ENCODE data around the gene SDHA.
"Not testable (repeated sequence)": the region's sequence is repeated elsewhere in the genome, so short reads cannot be mapped to it uniquely, and the experiment has no call there.

Gene SDHA

DNA sequence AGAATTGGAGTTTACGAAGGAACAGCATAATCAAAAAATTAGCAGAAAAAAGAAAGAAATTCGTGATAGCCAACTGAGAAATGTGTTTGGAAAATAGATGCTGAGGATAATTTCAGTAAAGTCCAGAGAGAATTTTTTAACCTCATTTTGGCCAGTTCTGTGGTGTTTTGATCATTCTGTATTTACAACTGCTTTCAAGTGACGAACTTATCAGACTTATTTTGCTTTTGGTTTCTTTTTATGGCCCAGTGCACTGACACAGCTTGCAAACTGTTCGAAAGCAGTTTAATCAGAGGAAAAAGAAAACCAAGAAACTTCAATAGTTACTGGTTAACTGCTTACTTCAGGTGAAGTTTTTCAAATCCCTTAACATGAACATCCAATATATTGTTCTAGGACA lies 1.9 kb downstream of the SDHA start:
- DNase-seq (ENCODE audit: low spot score): peak; percentile 42
- in situ Hi-C loops (cut with MboI; ENCODE audit: low pct_unique_long_range_greater_than_20kb, low sequenced_read_pairs, unreplicated experiment): no loop called here
- TF ChIP-seq, protein P1, sequence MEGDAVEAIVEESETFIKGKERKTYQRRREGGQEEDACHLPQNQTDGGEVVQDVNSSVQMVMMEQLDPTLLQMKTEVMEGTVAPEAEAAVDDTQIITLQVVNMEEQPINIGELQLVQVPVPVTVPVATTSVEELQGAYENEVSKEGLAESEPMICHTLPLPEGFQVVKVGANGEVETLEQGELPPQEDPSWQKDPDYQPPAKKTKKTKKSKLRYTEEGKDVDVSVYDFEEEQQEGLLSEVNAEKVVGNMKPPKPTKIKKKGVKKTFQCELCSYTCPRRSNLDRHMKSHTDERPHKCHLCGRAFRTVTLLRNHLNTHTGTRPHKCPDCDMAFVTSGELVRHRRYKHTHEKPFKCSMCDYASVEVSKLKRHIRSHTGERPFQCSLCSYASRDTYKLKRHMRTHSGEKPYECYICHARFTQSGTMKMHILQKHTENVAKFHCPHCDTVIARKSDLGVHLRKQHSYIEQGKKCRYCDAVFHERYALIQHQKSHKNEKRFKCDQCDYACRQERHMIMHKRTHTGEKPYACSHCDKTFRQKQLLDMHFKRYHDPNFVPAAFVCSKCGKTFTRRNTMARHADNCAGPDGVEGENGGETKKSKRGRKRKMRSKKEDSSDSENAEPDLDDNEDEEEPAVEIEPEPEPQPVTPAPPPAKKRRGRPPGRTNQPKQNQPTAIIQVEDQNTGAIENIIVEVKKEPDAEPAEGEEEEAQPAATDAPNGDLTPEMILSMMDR (IDR thresholded peaks at IDR 0.05; ENCODE audit: extremely low read depth, insufficient read depth, missing control alignments): no peak

DNA sequence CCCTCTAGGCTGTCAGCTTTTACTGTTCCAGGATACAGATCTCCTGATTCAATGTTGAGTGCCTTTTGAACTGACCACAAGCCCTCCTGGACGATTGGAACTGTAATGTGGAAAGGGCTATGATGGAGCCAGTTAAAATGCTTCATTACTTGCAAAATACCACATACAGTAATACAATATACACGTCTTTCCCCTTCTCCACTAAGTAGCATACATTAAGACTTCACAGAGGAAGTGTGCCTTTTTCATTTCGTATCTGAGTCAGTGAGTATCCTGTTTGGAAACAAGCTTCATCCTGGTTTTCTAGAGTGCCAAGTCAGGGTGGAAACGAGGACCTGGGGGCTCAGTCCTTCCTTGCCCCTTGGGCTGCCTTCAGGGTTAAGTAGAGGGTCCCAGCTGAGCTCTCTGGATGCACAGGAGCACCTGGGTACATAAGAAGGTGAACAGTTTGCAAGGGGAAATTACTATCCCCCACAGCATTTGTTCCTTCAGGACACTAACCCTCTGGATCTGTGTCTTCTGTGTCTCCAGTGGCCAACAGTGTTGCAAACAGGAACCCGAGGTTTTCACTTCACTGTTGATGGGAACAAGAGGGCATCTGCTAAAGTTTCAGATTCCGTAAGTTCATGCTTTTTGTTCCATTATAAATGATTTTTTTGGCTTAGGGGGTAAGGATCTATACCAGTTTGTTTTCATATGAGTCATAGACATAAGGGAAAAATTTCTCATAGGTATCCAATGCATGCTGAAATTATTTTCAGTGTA lies 5.0 kb downstream of the SDHA start:
- DNase-seq (ENCODE audit: low spot score): not testable (repeated sequence)

DNA sequence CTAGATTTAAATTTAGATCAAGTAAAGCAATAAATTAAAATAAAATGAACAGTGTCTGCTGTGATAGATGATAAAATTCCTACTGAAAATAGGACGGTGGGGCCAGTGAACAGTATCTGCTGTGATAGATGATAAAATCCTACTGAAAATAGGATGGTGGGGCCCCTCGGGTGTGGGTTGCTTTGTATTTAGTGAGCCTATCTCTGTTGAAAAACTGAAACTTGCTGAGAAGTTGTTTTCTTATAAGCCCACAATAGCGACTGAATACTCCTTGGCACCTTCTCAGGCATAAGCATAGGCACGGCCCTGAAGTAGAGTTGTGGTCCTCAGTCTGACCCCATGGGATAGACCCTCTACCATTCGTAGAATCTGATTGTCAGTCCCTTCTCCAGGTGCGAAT lies 5.7 kb downstream of the SDHA start:
- in situ Hi-C loops (cut with MboI; ENCODE audit: low pct_unique_long_range_greater_than_20kb, low sequenced_read_pairs, unreplicated experiment): no loop called here
- no peak for DNase-seq (ENCODE audit: low spot score)
- TF ChIP-seq, protein P1 (IDR thresholded peaks at IDR 0.05; ENCODE audit: extremely low read depth, insufficient read depth, missing control alignments): no peak

More for the DNA sequence above, 5.0 kb downstream of the SDHA start:
- in situ Hi-C loops (cut with MboI; ENCODE audit: low pct_unique_long_range_greater_than_20kb, low sequenced_read_pairs, unreplicated experiment): not testable (repeated sequence)

DNA sequence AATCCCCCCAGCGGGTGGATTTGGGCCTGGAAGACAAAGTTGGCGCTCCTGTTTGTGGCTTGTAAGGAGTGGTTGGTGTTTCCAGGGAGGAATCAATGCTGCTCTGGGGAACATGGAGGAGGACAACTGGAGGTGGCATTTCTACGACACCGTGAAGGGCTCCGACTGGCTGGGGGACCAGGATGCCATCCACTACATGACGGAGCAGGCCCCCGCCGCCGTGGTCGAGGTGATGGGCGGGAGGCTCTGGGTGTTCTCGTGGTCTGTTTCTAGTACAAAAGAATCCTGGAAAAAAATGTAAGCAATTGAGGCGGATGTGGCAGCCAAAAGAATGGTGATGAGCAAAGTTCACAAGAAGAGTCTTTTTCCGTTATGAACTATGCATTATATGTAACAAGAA lies 7.2 kb downstream of the SDHA start:
- no peak for DNase-seq (ENCODE audit: low spot score)
- in situ Hi-C loops (cut with MboI; ENCODE audit: low pct_unique_long_range_greater_than_20kb, low sequenced_read_pairs, unreplicated experiment): no loop called here

DNA sequence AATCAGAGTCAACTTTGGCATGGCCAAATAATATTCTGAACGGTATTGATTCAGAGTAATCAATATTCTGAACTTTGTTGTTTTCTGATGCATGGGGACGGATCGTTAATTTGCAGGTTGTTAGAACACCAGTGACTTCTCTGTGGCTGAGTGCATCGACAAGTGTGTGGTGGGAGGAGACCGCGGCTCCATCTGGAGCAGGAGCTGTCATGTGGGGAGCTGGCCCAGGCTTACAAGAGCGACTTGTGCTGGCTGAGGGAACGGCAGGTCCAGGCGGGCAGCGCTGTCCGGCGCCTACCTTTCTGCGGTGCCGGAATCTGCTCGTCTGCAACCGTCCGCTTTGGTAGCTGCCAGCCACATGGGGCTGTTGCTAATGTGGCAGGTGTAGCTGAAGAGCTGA lies 9.3 kb downstream of the SDHA start:
- in situ Hi-C loops (cut with MboI; ENCODE audit: low pct_unique_long_range_greater_than_20kb, low sequenced_read_pairs, unreplicated experiment); DNase-seq (ENCODE audit: low spot score): not testable (repeated sequence)

More for the DNA sequence above, 7.2 kb downstream of the SDHA start:
- TF ChIP-seq, protein P1 (IDR thresholded peaks at IDR 0.05; ENCODE audit: extremely low read depth, insufficient read depth, missing control alignments): no peak

DNA sequence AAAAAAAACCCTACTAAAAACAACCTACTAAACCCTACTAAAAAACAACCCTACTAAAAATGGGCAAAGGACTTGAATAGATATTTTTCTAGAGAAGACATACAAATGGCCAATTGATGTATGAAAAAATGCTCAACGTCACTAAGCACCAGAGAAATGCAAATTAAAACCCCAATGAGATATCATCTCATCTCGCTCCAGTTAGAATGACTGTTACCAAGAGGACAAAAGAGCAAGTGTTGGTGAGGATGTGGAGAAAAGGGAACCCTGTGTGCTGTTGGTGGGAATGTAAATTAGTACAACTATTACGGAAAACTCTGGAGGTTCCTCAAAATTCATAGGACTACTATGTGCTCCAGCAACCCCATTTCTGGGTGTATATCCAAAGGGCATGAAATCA lies 10.8 kb downstream of the SDHA start:
- in situ Hi-C loops (cut with MboI; ENCODE audit: low pct_unique_long_range_greater_than_20kb, low sequenced_read_pairs, unreplicated experiment): no loop called here
- TF ChIP-seq, protein P1 (IDR thresholded peaks at IDR 0.05; ENCODE audit: extremely low read depth, insufficient read depth, missing control alignments): no peak
- no peak for DNase-seq (ENCODE audit: low spot score)

DNA sequence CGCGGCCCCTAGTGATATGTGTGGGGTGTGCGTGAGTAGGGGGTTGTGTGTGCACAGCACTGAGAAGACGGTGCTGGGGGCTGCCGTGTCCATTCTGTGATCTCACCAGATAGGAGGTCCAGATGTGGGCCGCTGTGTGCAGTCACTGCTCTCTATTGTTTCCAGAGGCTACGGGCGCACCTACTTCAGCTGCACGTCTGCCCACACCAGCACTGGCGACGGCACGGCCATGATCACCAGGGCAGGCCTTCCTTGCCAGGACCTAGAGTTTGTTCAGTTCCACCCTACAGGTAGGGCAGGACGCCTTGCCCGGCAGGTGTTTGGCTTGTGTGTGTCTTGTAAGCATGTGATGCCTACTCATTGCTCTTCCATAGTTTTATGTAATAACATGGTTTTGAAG lies 12.6 kb downstream of the SDHA start:
- in situ Hi-C loops (cut with MboI; ENCODE audit: low pct_unique_long_range_greater_than_20kb, low sequenced_read_pairs, unreplicated experiment): no loop called here
- TF ChIP-seq, protein P1 (IDR thresholded peaks at IDR 0.05; ENCODE audit: extremely low read depth, insufficient read depth, missing control alignments): no peak
- DNase-seq (ENCODE audit: low spot score): no peak

DNA sequence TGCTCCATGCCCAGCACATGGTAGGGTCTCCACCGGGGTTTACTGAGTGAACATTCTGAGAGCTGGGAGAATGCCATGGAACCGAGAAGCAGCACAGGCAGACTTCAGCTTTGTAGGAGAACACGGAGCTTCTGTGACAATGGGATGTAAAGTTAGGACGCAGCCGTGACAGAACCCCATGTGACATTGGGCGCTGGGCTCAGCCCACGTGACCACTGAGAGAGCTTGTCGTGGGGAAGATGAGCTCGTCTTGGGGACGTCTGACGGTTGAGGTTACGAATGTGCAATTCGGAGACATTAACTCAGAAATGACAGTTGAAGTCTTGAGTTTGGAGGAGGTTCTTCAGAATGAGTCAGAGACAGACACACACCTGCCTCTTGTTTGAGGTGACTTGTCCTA lies 13.5 kb downstream of the SDHA start:
- TF ChIP-seq, protein P1 (IDR thresholded peaks at IDR 0.05; ENCODE audit: extremely low read depth, insufficient read depth, missing control alignments): no peak
- in situ Hi-C loops (cut with MboI; ENCODE audit: low pct_unique_long_range_greater_than_20kb, low sequenced_read_pairs, unreplicated experiment): no loop called here
- DNase-seq (ENCODE audit: low spot score): no peak

DNA sequence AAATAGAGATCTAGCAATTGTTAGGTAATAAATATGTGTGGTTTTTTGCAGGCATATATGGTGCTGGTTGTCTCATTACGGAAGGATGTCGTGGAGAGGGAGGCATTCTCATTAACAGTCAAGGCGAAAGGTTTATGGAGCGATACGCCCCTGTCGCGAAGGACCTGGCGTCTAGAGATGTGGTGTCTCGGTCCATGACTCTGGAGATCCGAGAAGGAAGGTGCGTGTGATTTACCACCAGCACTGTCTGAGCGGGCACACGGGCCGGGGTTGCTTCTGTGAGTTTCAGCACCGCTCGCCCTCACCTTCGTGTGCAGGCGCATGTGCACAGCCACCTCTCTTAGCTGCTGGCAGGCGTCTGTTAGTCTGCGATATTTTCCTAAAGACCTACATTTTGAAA lies 15.3 kb downstream of the SDHA start:
- in situ Hi-C loops (cut with MboI; ENCODE audit: low pct_unique_long_range_greater_than_20kb, low sequenced_read_pairs, unreplicated experiment); DNase-seq (ENCODE audit: low spot score): not testable (repeated sequence)
